A204.1 (cell line): ENCODE results near the gene HOXC10.
A peak's percentile ranks its signal among the peaks of the same experiment; 100 is the strongest.

Experiments
- FAIRE-seq: peaks from 2 replicates; lab custom pipeline; 2012; peaks lifted over from hg19 to GRCh38; lab: Jason Lieb, UNC

HOXC10 gene

DNA sequence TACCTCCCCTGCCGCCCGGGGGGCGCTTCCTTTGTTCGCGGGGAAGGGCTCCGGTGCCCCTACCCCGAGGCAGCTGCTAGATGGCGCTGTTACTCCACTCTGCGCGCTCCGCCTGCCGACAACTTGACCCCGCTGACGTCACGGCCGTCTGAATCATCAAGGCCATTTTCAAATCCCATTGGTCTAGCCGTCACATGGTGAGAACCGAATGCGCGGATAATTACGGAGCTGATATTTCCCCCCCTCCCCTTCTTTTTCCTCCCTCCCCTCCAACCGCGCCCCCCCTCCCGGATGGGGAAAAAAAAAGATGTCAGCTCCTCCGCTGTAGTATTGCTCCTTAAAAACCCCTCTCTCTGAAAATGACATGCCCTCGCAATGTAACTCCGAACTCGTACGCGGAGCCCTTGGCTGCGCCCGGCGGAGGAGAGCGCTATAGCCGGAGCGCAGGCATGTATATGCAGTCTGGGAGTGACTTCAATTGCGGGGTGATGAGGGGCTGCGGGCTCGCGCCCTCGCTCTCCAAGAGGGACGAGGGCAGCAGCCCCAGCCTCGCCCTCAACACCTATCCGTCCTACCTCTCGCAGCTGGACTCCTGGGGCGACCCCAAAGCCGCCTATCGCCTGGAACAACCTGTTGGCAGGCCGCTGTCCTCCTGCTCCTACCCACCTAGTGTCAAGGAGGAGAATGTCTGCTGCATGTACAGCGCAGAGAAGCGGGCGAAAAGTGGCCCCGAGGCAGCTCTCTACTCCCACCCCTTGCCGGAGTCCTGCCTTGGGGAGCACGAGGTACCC lies at the start of gene HOXC10:
HOXC10 (plus strand) TSS at position 246 of the 791 bp plus-strand sequence; CDS start at position 360, 114 bp downstream.
- FAIRE-seq = peak; percentile 87

DNA sequence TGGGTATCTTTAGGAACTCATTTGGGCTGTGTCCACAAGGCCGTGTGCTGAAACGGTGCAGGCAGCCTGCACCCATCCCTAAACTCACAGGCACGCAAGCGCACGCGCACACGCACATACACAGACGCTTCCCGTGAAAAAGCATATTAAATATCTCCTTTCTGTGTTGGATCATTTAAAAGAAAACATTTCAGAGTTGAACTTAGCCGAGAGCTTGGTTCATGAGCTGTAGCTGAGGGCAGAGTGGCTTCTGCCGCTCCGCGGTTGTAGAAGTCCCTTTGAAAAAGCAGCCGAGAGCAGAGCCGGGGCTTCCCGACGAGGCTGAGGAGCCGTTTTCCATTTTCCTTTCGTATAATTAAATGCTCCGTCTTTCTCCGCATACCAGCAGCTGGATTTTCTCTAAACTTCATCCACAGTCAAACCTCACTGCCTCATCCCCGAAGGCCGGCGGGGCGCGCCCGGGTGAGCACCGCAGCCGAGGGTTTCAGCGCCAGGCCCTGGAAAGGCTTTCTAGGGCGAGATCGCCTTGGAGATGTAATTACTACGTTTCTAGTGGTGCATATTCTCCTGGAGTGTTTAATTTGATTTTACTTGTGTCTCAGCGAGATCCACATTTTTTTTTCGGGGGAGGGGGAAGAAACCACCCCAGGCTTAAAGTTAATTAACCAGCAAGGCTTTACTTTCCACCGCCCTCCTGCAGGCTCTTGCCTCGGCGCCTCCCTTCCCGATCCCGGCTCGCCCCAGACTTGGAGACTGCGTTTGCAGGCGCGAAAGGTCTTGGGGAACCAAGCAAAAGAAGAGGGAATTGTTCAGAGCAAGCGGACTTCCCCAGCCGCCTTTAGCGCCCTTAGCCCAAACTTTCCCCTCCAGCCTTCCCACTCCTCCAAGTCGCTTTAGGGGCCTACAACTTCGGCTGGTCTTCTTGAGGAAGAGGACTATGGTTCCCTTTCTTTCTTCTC lies 49.3 kb upstream of the HOXC10 start:
- no peak for FAIRE-seq

DNA sequence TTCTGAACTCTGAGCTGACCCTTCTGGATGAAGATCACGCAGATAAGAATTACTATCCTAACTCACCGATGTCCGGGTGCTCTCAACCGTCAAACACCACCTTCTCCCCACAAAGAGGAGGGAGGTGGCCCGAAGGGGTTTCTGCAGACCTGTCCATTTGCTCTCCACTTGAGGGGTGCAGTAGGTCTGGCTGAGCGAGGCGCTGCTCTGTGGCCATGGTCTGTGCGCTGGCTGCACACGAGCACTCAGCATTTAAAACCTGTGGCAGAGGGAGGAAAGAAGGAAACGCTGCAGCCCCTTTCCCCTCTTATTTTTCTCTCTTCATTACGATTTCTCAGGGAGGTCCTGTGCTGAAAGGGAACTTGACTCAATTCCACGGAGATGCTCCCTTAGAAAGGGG lies 47.8 kb upstream of the HOXC10 start:
- no peak for FAIRE-seq

DNA sequence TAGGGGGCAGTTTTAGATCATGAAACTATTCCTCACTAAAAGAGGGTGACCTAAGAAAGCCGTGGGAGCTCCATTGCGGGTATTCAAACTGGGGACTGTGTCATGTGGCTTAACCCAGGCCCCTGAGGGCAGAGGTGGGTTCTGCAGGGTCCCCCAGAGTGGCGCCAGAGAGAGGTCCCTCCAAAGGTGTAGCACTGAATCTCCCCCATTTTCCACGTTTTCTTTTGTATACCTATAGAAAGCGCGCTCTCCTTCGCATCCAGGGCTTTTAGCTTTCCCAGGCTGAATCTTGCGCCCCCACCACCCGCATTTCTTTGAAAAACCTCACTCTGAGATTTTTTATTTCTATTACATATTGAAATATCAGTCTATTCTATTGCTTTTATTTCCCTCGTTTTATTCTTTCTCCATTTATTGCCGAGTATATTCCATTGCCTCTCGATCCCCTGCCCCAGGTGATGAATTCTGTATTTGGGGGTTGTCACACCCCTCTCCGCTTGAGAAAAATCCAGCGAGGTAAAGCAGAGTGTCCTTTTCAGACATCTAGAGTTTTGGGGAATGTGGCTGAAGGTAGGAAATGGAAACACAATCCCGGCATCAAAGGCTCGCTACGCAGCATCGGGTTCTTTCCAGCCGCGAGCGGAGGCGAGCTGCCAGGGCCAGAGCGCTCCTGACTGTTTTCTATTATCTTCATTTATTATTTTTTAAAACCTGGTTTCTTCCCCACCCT lies 47.2 kb upstream of the HOXC10 start:
- FAIRE-seq = no peak

DNA sequence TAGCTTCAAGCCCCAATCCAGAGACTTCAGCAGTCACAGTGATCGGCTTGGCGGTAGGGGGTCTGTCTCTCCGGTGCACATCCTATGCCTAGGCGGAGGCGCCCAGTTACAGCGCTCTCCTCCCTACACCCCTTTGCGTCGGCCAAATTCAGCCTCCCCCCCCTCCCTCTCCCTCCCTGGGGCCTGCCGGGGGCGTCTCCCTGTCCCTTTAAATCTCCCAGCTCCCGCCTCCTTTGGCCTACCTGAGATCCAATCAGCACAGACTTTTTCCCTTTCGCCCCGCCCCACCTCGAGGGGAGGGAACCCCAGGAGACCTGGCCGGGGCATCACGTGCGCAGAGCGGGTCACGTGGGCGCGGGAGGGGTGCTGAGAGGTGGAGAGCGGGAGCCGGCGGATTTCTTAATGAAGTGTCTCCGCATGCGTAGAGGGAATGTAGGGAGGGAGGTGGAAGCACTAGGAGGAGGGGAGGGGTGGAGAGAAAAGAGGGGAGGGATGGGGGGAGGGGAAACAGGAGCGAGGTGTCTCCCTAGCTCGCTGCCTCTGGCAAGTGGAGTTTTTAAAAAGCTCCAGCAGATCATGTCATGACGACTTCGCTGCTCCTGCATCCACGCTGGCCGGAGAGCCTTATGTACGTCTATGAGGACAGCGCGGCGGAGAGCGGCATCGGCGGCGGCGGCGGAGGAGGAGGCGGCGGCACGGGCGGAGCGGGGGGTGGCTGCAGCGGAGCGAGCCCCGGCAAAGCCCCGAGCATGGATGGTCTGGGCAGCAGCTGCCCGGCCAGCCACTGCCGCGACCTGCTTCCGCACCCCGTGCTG lies 46.4 kb upstream of the HOXC10 start, which contains the start of gene HOXC13:
HOXC13 (plus strand) TSS at position 506 of the 815 bp plus-strand sequence; CDS start at position 582, 76 bp downstream.
- no peak for FAIRE-seq

DNA sequence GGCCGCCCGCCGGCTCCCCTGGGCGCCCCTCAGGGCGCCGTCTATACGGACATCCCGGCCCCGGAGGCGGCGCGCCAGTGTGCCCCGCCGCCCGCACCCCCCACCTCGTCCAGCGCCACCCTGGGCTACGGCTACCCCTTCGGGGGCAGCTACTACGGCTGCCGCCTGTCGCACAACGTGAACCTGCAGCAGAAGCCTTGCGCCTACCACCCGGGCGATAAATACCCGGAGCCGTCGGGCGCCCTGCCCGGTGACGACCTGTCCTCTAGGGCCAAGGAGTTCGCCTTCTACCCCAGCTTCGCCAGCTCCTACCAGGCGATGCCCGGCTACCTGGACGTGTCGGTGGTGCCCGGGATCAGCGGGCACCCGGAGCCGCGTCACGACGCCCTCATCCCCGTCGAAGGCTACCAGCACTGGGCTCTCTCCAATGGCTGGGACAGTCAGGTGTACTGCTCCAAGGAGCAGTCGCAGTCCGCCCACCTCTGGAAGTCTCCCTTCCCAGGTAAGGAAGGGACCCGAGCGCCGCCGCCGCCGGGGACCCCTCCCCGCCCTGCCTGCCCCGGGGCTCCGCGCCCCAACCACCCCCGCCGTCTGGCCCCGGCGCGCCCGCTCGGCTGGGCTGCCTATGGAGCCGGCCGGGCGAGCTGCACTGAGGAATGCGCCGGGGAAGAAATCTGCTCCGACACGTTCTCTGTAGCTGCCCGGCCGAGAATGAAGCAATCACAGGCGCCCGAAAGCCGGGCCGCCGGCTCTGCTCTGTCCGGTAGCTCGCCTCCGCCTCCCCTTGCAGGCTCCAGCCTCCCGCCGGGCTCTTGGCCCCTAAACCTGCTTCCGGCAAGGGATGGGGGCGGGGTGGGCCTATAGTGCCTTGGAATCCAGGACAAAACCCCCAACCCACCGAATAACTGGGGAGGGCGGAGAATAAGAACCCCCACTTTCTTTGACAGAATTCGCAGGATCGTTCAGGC lies 45.5 kb upstream of the HOXC10 start:
- no peak for FAIRE-seq

DNA sequence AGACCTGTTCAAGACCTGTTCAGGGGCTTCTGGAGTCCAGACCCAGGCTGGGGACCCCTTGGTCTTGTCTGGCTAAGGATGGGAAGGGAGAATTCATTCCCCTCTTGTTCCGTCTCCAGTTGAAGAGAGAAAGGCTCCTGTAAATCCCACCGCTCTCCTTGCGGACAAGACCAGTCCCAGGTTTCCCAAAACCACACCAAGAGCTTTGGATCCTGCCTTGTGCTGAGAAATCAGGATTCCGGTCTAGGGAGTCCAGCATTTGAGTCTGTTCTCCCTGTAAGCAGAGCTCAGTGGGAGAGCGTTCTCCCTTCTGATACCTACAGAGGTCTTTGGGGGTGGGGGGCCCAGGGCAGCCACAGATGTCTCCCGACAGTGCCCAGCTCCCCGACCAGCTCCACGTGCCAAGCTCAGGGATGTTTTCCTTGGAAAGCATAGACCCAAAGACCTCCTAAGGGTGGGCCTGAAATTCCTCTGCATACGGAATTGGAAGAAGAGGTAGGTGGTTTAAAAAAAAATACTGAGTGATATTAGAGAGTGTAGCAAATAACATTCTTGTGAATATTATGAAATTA lies 44.4 kb upstream of the HOXC10 start:
- no peak for FAIRE-seq

DNA sequence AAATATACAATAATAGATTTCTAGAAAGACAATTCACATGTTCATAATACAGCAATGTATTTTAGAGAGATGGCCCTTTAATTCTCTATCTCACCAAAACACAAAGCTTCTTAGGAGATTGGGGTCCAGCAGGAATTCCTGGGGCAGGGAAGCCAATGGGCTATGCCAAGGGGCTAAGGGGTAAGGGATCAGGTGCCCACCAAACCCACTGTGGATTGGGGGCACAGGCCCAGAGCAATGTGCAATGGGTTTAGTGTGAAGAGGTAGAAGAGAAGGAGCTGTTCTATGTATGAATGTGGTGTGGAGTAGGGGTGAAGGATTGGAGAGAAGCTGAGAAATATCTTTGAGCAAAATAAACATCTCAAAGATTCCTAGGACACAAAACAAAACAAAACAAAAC lies 43.8 kb upstream of the HOXC10 start:
- no peak for FAIRE-seq

DNA sequence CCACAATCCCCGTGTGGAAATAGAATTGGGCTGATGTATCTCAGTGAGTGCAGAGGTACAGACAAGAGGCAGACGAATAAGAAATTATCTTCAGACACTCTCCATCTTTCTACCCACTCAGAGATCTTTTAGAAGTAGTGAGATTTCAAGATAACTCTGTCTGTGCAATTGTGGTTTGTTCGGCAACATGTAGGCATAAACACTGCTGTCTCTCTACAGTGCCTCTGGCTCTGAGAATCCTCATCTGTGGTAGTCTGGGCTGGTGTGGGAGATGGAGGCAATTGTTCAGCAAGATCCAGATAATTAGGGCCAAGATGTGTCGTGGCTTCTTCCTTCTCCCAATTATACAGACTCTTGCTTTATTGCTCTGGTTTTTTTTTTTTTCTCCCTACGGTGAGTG lies 43.2 kb upstream of the HOXC10 start:
- FAIRE-seq = no peak

DNA sequence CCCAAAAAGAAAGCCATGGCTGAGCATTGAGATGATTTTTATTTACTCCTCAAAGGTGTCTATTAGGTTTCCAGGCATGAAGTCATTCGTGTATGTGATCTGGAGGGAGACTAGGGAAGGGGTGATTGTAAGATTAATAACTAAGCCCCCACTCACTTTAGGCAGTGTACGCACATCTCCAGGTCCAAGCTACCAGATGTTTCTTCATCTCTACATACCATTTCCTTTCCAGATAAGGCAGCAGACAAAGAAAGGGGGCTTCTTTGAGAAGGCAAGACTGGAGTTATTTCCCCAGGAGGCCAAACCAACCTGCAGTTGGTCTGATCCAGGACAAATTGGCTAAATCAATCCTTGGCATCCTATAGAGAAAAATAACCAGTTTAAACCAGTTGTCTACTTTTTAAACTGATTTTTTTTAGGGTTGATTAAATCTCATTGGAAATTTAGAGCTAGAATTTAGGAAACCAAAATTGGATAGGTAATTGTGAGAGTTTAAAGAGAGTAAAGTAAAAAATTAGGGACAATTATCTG lies 42.4 kb upstream of the HOXC10 start:
- FAIRE-seq = no peak

DNA sequence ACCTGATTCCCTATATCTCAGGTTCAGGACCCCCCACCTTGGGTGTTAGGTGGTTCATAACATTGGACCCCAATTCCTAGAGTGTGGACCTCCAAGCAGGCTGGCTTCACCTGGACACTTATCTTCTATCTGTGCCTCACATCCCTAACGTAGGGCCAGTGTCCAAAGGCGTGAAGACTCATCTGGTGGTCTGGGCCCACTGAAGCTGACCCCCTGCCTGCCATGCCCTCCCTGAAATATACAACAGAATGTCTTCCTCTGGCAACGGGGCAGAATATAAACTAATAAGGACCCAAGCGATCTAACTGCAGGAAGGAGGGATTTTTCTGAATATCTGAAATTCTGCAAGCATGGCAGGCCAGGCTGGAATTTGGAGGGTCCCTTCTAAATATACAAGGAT lies 40.7 kb upstream of the HOXC10 start:
- no peak for FAIRE-seq

DNA sequence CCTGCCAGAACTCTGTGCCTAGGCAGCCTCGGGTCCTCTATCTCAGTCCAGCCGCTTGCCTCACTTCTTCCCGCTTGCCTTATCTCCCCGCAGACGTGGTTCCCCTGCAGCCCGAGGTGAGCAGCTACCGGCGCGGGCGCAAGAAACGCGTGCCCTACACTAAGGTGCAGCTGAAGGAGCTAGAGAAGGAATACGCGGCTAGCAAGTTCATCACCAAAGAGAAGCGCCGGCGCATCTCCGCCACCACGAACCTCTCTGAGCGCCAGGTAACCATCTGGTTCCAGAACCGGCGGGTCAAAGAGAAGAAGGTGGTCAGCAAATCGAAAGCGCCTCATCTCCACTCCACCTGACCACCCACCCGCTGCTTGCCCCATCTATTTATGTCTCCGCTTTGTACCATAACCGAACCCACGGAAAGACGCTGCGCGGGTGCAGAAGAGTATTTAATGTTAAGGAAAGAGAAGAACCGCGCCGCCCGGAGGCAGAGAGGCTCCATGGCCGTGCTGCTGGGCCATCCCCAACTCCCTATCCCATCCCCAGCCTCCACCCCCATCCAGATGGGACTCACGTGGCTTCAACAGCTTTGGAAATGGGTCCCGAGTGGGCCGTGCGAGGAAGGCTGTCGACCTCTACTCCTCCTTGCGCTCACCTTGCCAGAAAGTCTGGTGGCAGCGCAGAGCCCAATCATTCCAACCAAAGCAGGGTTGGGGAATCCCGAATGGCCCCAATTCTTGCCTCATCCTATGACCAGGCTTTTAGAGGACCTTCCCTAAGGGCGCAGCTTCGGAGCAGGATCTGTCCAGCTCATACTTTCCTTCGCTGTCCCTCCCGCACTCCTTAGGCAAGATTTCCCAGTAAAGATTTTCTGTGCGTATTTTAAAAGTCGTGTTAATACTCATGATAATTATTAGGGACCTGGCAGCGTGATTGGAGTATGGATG lies 39.8 kb upstream of the HOXC10 start:
- FAIRE-seq = no peak

DNA sequence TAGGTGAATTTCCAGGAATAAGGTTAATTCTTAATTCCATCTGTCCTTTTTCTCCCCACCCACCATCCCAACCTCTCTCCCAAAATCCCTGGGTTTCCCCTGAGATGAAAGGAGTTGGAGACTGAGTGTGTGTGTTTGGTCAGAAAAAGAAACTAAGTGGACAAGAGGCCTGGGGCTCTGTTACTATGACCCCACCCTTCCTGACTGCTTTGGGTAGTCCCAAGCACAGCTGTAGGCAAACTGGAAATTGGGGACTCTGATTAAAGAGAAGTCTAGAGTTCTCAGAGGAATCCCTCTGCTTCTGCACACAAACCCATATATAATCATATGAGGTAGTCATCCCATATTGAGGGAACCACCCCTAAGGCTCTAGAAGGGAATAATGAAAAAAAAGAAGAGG lies 37.2 kb upstream of the HOXC10 start:
- no peak for FAIRE-seq

DNA sequence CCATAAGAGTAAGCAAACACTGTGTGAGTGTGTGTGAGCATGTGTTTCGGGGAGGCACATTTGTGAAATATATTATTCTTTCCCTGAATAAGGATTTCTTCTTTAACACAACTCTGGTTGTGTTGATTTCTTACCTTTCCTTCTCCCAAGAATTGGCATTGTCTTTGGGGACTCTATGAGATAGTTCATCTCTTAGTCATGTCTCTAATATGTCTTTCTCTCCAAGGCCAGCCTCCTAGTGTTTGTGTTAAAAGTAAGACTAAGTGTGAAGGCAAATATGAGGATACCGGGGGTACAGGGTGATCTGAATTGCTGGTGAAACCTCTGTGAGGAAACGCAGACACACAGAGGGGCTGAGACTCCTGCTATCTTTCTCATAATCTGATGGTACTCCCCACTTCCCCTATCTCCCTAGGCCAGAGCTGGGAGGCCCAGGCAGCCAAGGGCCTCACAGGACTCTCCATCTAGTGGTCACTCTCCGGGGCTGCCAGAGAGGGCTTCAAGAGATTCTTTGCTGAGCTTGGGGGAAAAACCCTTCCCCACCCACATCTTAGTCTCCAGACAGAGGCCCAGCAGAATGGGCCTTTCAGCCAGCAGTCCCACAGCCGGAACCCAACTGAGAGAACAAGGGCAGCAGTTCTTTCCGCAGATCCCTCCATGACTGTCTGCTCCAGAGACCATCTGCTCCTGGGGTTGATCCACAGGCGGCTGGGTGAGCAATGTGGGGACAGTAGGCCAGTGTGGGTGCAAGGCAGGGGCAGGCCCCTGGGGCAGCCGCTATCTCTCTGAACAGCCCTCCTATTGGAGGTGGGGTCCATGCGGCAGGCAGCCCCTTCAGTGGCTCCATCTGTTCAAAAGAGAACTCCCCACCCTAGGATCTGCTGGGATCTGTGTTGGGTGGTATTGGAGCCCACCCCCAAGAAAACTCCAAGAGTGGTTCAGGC lies 36.0 kb upstream of the HOXC10 start:
- FAIRE-seq = no peak

DNA sequence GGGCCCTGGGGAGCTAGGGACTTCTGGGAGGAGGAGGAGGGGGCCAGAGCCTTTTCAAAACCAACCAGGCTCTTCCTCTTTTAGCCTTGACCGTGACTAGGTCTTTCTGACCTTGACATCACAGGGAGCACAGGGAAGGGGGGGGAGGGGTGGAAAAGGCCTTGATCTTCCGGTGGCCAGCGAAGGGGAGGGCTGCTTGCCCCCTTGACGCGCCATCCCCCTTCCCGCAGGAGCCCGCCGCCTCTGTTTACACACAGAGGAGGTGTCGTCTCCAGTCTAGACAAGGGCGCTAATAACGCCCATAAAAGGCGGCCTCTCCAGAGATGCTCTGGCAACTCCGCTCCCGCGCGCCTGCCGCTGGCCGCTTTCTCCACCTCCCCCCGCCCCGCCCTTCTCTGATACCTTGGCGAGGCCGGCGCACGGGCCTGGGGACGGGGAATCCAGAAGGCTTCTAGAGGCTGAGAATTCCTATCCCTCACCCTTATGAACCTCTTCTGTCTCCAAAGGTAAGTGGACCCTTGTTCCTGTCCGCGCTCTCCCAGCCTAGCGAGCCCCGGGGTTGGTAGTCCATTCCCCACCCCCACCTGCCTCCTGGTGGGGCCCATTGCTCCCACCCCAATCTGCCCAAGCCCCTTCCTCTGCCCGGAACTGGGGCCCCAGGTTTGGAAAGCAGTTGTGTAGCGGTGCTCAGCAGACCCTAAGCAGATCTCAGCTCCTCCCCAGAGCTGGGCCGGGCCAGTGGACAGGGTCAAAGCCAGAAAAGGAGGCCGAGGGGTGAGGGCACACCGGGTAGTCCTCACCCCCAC lies 35.1 kb upstream of the HOXC10 start:
- no peak for FAIRE-seq

DNA sequence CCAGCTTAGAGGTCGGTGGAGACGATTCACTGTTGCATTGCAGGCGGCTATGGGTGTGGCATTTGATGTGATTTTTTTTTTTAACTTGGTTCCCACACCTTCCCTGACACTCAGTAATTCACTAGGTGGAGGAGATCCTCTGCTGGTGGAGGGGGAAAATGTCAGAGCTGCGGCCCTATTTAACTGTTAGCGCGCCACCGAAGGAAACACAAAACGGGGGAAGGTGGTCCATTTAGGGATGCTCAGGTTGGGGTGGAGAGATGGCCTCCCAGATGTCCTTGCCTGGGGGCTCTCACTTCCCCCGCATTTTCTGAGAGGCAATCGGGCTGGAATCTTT lies 34.5 kb upstream of the HOXC10 start:
- FAIRE-seq = no peak
